Stimulated activated CD8-positive, alpha-beta memory T cell treated with anti-CD3 and anti-CD28 coated beads, Interleukin-15, amount 100 ng/mL, for 4 hours (primary cell): ENCODE measurements around the gene ORAI1.
A peak's percentile ranks its signal among the peaks of the same experiment; 100 is the strongest.
"Not testable (repeated sequence)": the region's sequence is repeated elsewhere in the genome, so short reads cannot be mapped to it uniquely, and the experiment has no call there.

Experiments used
- DNase-seq, 2 donors: peaks; one replicate each; pipeline ENCODE4 v3.0.0-alpha.2; 2020; ENCODE audit warnings: low read depth in 2 of 2

Gene ORAI1

GRCh38 chr12:121626087-121626852 lies at the start of gene ORAI1:
Gene ORAI1 (plus strand): TSS chr12:121626530.
- peak; percentile 92 to 97 for DNase-seq

GRCh38 chr12:121576851-121577391 lies 49.4 kb upstream of the ORAI1 start:
- DNase-seq: no peak

GRCh38 chr12:121577443-121578180 lies 48.7 kb upstream of the ORAI1 start:
- DNase-seq: no peak

GRCh38 chr12:121578230-121579189 lies 47.8 kb upstream of the ORAI1 start:
- DNase-seq: no peak

GRCh38 chr12:121579190-121579791 lies 47.0 kb upstream of the ORAI1 start:
- DNase-seq: no peak

- peak; percentile 34 to 52 for DNase-seq
Measured at GRCh38 chr12:121579981-121580868, 46.1 kb upstream of the ORAI1 start.

- no peak for DNase-seq
Measured at GRCh38 chr12:121580959-121581685, 45.2 kb upstream of the ORAI1 start, which contains the start of gene KDM2B. Gene KDM2B (minus strand): TSS chr12:121581023. CDS start chr12:121580911, 112 bp downstream.

GRCh38 chr12:121581686-121582429 lies 44.5 kb upstream of the ORAI1 start:
- DNase-seq: no peak

GRCh38 chr12:121582583-121583333 lies 43.6 kb upstream of the ORAI1 start:
- DNase-seq: no peak

- DNase-seq: not testable (repeated sequence)
Measured at GRCh38 chr12:121583334-121583661, 43.0 kb upstream of the ORAI1 start.

- DNase-seq: not testable (repeated sequence)
Measured at GRCh38 chr12:121584885-121585284, 41.4 kb upstream of the ORAI1 start.

- DNase-seq: peak; percentile 40 to 58
Measured at GRCh38 chr12:121590476-121591143, 35.7 kb upstream of the ORAI1 start.

GRCh38 chr12:121592320-121592719 lies 34.0 kb upstream of the ORAI1 start:
- no peak for DNase-seq

- DNase-seq: no peak
Measured at GRCh38 chr12:121595520-121595919, 30.8 kb upstream of the ORAI1 start.

GRCh38 chr12:121596526-121596925 lies 29.8 kb upstream of the ORAI1 start:
- no peak for DNase-seq

- DNase-seq: no peak
Measured at GRCh38 chr12:121600702-121601336, 25.5 kb upstream of the ORAI1 start.

GRCh38 chr12:121602766-121603165 lies 23.6 kb upstream of the ORAI1 start:
- no peak for DNase-seq
